ENCODE results near the gene FEV.

FEV gene

DNA sequence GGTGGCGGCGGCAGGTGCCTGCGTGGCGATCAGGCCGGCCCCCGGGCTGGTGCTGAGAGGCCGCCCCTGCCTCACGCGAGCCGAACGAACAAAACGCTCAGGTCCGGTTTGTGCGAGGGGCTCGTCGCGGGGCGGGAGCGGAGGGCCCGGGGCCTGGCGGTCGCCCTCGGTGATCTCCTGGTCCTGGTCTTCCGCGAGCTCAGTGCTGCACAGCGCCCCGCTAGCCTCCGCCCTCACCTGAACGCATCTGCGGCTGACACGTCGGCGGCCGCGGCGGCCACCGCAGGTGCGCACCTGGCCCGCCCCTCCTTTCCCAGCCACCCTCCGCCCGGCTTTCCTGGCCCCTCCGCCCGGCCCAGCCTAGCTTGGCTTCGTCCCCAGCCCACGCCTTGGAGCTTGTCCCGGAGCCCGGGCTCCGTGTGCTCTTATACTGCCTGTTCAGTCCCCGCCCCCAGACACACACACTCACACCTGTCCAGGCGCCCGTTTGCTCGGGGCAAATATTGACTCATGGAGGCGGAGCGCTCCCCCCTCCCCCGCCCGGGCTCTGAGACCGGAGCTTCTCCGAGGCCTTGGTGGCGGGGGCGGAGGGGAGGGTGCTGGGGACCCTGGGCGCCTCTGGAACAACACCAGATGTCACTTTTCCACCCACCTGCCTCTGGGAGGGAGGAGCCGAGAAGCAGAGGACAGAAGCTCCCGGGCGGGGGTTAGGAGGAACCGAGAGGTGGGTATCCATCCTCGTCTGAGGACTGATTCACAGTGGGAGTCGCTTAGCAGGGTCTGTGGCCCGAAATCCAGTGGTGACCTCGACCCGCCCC is 16.8 kb upstream of the FEV start:
- H3K9ac ChIP-seq (ENCODE audit: insufficient read length, low read depth), result no peak overlapping the region
- peaks cover 94% of the 10 kb centered on the region for H3K27me3 ChIP-seq (ENCODE audit: insufficient read depth, insufficient read length)
- DNase-seq (ENCODE audit: low read depth, low spot score), result no peak
- no peak for TF ChIP-seq YY1 (IDR thresholded peaks at IDR 0.05; ENCODE audit: insufficient read depth, insufficient read length)
- TF ChIP-seq SUZ12 (IDR thresholded peaks at IDR 0.05; ENCODE audit: extremely low read depth, insufficient read depth, insufficient read length), result no peak
- no peak for TF ChIP-seq ZNF274 (IDR thresholded peaks at IDR 0.05; ENCODE audit: low read depth, low read length)
- no peaks in the 10 kb centered on the region for H3K36me3 ChIP-seq (ENCODE audit: insufficient read depth, insufficient read length, low read length)
- peaks cover 37% of the 10 kb centered on the region for H3K4me1 ChIP-seq (ENCODE audit: insufficient read depth, insufficient read length)
- peak overlapping the region; percentile 18 for H3K4me3 ChIP-seq (ENCODE audit: insufficient read length, low read depth)
- no peaks in the 10 kb centered on the region for H3K9me3 ChIP-seq (ENCODE audit: insufficient read depth, low read length)

DNA sequence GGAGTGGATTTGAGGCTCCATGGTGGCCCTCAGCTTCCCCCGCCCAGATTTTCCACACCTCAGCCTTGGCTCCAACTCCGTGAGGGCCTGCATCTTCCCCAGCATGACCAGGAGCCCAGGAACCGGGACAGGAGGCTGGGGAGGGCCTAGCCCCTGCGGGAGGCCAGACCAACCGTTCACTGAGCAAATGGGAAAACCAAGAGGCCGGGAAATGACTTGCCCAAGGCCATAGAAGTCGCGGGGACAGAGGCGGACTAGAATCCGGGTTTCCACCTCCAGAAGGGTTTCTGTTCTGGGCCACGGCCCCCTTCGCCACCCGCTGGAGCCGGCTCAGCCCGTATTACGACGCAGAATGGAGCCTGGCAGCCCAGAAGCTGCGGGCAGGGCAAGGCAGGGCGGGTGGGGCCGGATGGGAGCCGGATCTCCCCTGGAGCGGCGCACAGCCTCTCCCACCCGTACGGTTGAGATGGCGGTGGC is 16.2 kb upstream of the FEV start:
- no peaks in the 10 kb centered on the region for H3K9me3 ChIP-seq (ENCODE audit: insufficient read depth, low read length)
- peaks cover 41% of the 10 kb centered on the region for H3K4me1 ChIP-seq (ENCODE audit: insufficient read depth, insufficient read length)
- H3K36me3 ChIP-seq (ENCODE audit: insufficient read depth, insufficient read length, low read length), result no peaks in the 10 kb centered on the region
- TF ChIP-seq ZNF274 (IDR thresholded peaks at IDR 0.05; ENCODE audit: low read depth, low read length) (no peak), YY1 (IDR thresholded peaks at IDR 0.05; ENCODE audit: insufficient read depth, insufficient read length) (no peak), SUZ12 (IDR thresholded peaks at IDR 0.05; ENCODE audit: extremely low read depth, insufficient read depth, insufficient read length) (no peak)
- no peak overlapping the region for H3K9ac ChIP-seq (ENCODE audit: insufficient read length, low read depth)
- peaks cover 99% of the 10 kb centered on the region for H3K27me3 ChIP-seq (ENCODE audit: insufficient read depth, insufficient read length)
- no peak overlapping the region for H3K4me3 ChIP-seq (ENCODE audit: insufficient read length, low read depth)
- no peak for DNase-seq (ENCODE audit: low read depth, low spot score)

DNA sequence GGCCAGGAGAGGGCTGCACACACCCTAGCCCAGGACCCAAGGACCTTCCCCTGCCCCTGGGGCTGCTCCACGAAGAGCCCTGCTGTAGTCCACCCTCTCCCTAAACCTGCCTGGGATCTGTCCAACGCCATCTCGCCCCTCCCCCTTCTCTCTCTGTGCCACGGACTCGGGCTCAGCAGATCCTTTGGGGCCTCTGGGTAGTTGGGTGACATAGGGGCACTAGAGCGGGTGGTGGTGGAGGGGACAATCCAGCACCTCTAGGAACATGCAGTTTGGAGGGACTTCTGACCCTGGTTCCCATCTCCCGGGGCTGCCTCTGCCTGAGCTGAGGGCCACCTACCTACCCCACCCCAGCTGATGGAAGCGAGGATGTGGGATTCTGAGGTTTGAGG is 15.6 kb upstream of the FEV start:
- Histone ChIP-seq H3K36me3 (ENCODE audit: insufficient read depth, insufficient read length, low read length) (no peaks in the 10 kb centered on the region), H3K27me3 (ENCODE audit: insufficient read depth, insufficient read length) (peaks cover 99% of the 10 kb centered on the region), H3K9me3 (ENCODE audit: insufficient read depth, low read length) (no peaks in the 10 kb centered on the region), H3K4me1 (ENCODE audit: insufficient read depth, insufficient read length) (peaks cover 41% of the 10 kb centered on the region), H3K9ac (ENCODE audit: insufficient read length, low read depth) (no peak overlapping the region), H3K4me3 (ENCODE audit: insufficient read length, low read depth) (no peak overlapping the region)
- DNase-seq (ENCODE audit: low read depth, low spot score), result no peak
- TF ChIP-seq YY1 (IDR thresholded peaks at IDR 0.05; ENCODE audit: insufficient read depth, insufficient read length) (no peak), ZNF274 (IDR thresholded peaks at IDR 0.05; ENCODE audit: low read depth, low read length) (no peak), SUZ12 (IDR thresholded peaks at IDR 0.05; ENCODE audit: extremely low read depth, insufficient read depth, insufficient read length) (no peak)

DNA sequence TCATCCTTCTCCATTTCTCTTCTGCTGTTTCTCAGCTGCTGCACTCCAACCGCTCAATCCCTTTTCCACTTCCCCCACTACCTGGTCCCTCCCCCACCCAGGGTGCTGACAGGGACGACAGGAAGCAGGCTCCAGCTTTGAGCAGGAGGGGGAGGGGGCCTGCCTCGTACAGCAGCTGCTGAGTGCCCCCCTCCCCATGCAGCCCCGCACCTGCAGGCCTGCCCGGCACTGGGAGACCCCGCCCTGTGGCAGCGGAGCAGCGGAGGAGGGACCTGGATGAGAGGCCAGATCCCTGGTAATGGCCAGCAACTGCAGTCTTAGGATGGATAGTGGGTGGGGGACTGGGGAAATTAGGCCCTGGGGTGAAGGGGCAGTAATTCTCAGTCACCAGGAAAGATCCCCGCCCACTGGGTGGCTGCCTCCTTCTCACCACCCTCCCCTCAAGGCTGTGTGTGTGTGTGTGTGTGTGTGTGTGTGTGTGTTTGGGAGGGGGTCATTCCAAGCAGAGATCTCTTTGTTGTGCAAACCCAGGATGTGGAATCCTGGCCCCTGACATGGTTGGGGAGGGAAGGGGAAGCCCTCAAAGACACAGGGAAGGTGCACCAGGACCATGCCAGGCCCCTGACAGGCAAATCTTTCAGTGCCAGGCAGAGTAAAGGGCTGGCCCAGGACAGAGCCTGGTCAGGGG is 15.0 kb upstream of the FEV start:
- no peak for TF ChIP-seq SUZ12 (IDR thresholded peaks at IDR 0.05; ENCODE audit: extremely low read depth, insufficient read depth, insufficient read length)
- TF ChIP-seq ZNF274 (IDR thresholded peaks at IDR 0.05; ENCODE audit: low read depth, low read length), result no peak
- no peak for TF ChIP-seq YY1 (IDR thresholded peaks at IDR 0.05; ENCODE audit: insufficient read depth, insufficient read length)
- Histone ChIP-seq H3K36me3 (ENCODE audit: insufficient read depth, insufficient read length, low read length) (no peaks in the 10 kb centered on the region), H3K9ac (ENCODE audit: insufficient read length, low read depth) (no peak overlapping the region), H3K4me3 (ENCODE audit: insufficient read length, low read depth) (no peak overlapping the region), H3K9me3 (ENCODE audit: insufficient read depth, low read length) (no peaks in the 10 kb centered on the region), H3K27me3 (ENCODE audit: insufficient read depth, insufficient read length) (peaks cover 99% of the 10 kb centered on the region), H3K4me1 (ENCODE audit: insufficient read depth, insufficient read length) (peaks cover 42% of the 10 kb centered on the region)
- DNase-seq (ENCODE audit: low read depth, low spot score), result no peak

DNA sequence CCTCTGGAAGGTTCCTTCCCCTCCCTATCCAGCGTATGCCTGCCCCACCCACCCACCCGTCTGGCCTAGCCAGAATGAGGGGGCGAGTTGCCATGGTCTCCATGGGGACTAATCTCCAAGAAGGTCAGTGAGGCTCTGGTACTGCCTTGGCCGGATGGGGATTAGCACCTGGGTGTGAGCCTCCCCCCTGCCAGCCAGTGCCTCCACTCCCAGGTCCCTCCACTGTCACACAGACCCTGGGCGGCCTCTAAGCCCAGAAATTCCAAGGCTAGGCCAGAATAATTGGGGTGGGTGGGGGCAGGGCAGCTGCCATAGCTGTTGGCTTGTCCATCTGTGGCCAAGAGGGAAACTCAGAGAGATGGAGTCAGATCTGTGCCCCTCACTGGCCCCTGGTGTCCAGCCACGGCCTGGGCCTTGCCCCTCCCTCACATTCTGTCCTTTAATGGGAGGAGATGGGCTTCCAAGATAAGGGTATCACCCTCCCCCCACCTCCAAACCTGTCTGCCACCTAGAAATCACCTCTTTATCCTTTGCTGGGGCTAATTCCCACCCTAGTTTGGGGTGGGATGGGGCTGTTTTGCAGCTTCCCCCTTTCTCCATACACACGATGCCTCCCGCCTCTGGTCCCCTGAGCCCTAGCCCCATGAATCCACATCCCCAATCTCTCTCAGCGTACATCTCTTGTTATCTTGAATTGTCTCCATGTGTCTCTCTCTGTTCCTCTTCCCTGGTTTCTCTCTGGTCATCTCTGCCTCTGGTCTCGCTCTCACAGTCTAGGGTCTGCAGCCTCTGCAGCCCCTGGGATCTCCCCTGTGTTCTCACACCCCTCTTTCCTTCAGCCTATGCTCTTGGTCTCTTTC is 14.3 kb upstream of the FEV start:
- DNase-seq (ENCODE audit: low read depth, low spot score), result no peak
- Histone ChIP-seq H3K9me3 (ENCODE audit: insufficient read depth, low read length) (no peaks in the 10 kb centered on the region), H3K36me3 (ENCODE audit: insufficient read depth, insufficient read length, low read length) (no peaks in the 10 kb centered on the region), H3K4me1 (ENCODE audit: insufficient read depth, insufficient read length) (peaks cover 46% of the 10 kb centered on the region), H3K4me3 (ENCODE audit: insufficient read length, low read depth) (no peak overlapping the region), H3K27me3 (ENCODE audit: insufficient read depth, insufficient read length) (peaks cover 99% of the 10 kb centered on the region), H3K9ac (ENCODE audit: insufficient read length, low read depth) (no peak overlapping the region)
- TF ChIP-seq ZNF274 (IDR thresholded peaks at IDR 0.05; ENCODE audit: low read depth, low read length) (no peak), YY1 (IDR thresholded peaks at IDR 0.05; ENCODE audit: insufficient read depth, insufficient read length) (no peak), SUZ12 (IDR thresholded peaks at IDR 0.05; ENCODE audit: extremely low read depth, insufficient read depth, insufficient read length) (no peak)

- peaks cover 46% of the 10 kb centered on the region for H3K4me1 ChIP-seq (ENCODE audit: insufficient read depth, insufficient read length)
- H3K27me3 ChIP-seq (ENCODE audit: insufficient read depth, insufficient read length), result peaks cover 99% of the 10 kb centered on the region
- no peak for DNase-seq (ENCODE audit: low read depth, low spot score)
- no peak overlapping the region for H3K9ac ChIP-seq (ENCODE audit: insufficient read length, low read depth)
- H3K4me3 ChIP-seq (ENCODE audit: insufficient read length, low read depth), result no peak overlapping the region
- H3K9me3 ChIP-seq (ENCODE audit: insufficient read depth, low read length), result no peaks in the 10 kb centered on the region
- H3K36me3 ChIP-seq (ENCODE audit: insufficient read depth, insufficient read length, low read length), result no peaks in the 10 kb centered on the region
- TF ChIP-seq SUZ12 (IDR thresholded peaks at IDR 0.05; ENCODE audit: extremely low read depth, insufficient read depth, insufficient read length), result no peak
- no peak for TF ChIP-seq YY1 (IDR thresholded peaks at IDR 0.05; ENCODE audit: insufficient read depth, insufficient read length)
- TF ChIP-seq ZNF274 (IDR thresholded peaks at IDR 0.05; ENCODE audit: low read depth, low read length), result no peak
These were observed 13.5 kb upstream of the FEV start for GRCh38 chr2:218998414-218999002.
